Ovary (tissue), 3 donors: ENCODE measurements around the gene SBF2.

ENCODE experiments used
- POLR2A ChIP-seq: fragments of 450-650 bp; IDR thresholded peaks from one replicate; pipeline ENCODE4 v1.6.1; 2017; ENCODE audit warnings: antibody characterized with exemption, mild to moderate bottlenecking, moderate library complexity
- TF ChIP-seq, protein P1 (sequence below), 3 donors: fragments of 450-650 bp in 2 of 3; fragments of 200-600 bp in 1 of 3; IDR thresholded peaks; one replicate each; pipeline versions ENCODE4 v1.5.1 to v1.8.0; 2016 to 2022; ENCODE audit warnings: antibody characterized with exemption in 3 of 3, mild to moderate bottlenecking in 1 of 3
- donor health status: DM: no; HTN: no; CAD: no.

DNA sequence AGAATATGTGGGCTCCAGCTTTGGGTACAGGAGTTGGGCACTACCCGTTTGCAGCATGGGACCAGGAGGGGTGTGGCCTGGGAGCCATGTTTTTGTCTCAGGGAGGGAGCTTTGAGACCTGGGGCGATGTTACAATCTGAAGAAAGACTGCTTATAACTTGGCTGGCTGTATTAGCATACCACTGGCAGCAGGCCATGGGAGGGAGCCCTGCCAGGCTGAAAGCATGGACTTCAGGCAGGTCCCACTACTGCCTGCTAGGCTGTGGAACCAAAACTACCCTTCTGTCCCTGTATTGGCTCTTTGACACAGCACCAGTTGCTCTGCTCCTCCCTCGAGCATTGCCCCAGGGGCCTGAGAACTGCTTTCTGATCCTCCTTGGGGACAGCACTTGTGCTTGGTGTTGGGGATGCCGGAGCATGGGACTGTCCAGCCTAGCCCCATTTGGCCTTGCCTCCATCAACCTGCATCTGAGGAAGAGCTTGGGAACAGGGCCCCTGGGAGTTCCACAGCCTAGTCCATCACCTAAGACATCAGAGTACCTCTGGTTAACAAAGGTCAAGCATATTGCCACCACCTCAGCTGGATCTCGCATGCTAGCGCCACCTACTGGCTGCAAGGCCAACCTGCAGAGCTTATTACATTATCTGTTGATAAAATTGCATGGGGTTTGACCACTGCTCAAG, 217.4 kb downstream of the SBF2 start:
- TF ChIP-seq, protein P1, sequence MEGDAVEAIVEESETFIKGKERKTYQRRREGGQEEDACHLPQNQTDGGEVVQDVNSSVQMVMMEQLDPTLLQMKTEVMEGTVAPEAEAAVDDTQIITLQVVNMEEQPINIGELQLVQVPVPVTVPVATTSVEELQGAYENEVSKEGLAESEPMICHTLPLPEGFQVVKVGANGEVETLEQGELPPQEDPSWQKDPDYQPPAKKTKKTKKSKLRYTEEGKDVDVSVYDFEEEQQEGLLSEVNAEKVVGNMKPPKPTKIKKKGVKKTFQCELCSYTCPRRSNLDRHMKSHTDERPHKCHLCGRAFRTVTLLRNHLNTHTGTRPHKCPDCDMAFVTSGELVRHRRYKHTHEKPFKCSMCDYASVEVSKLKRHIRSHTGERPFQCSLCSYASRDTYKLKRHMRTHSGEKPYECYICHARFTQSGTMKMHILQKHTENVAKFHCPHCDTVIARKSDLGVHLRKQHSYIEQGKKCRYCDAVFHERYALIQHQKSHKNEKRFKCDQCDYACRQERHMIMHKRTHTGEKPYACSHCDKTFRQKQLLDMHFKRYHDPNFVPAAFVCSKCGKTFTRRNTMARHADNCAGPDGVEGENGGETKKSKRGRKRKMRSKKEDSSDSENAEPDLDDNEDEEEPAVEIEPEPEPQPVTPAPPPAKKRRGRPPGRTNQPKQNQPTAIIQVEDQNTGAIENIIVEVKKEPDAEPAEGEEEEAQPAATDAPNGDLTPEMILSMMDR (IDR thresholded peaks at IDR 0.05): no peak
- TF ChIP-seq POLR2A: no peak
